GM12892 (cell line): ENCODE measurements around the gene OVOL2.
"Not testable (repeated sequence)": the region's sequence is repeated elsewhere in the genome, so short reads cannot be mapped to it uniquely, and the experiment has no call there.

Experiments used
- DNase-seq: peaks from one replicate; pipeline ENCODE4 v3.0.0; 2011; ENCODE audit not compliant: insufficient read length
- FAIRE-seq: peaks from 2 replicates; lab custom pipeline; 2011; peaks lifted over from hg19 to GRCh38; lab: Jason Lieb, UNC
- POLR2A ChIP-seq: IDR thresholded peaks from 2 replicates; pipeline ENCODE4 v1.6.1; 2011; ENCODE audit warnings: low read depth, low read length, control low read depth
- POLR2AphosphoS5 ChIP-seq: IDR thresholded peaks from 2 replicates; pipeline ENCODE4 v1.6.1; 2011; ENCODE audit warnings: low read depth, low read length, control low read depth
- TAF1 ChIP-seq: IDR thresholded peaks from 2 replicates; pipeline ENCODE4 v1.6.1; 2011; ENCODE audit warnings: low read depth, mild to moderate bottlenecking, control low read depth, low read length, borderline replicate concordance

OVOL2 gene

DNA sequence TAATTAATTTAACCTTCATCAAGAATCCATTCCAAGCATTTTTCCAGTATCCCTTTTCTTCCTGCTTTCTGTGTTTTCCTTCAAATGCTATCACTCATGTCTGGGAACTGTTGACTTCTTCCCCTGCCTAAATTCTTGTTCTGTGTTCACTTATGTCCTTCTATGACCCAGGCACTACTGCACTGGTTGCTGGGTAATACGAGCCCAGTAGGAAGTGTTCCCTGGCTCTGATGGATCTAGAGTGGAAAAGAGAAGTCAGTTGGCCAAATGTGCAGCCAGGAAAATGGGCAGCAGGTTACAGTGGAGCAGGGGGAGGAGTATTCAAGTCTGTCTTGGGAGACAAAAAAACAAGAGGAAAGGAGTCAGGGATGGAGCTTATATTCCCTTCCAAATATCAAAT lies 7.1 kb downstream of the OVOL2 start:
- DNase-seq (no peak), FAIRE-seq (no peak)
- TF ChIP-seq POLR2A (no peak), POLR2AphosphoS5 (no peak), TAF1 (no peak)

DNA sequence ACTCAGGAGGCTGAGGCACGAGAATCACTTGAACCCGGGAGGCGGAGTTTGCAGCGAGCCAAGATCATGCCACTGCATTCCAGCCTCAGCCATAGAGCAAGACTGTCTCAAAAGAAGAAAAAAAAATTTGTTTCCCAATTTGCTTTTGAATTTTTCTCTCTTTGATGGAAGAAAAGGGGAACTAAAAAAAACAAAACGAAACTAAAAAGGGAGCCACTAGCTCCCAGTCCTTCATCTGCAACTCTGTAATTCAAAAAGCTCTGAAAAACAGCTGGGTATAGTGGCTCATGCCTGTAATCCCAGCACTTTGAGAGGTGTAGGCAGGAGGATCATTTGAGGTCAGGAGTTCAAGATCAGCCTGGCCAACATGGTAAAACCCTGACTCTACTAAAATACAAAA lies 9.5 kb downstream of the OVOL2 start:
- FAIRE-seq: no peak
- DNase-seq: no peak
- TF ChIP-seq POLR2A (no peak), POLR2AphosphoS5 (no peak)

- TF ChIP-seq POLR2AphosphoS5 (no peak), TAF1 (no peak), POLR2A (no peak)
- no peak for FAIRE-seq
Measured at GRCh38 chr20:18046535-18046934, 11.2 kb downstream of the OVOL2 start.

DNA sequence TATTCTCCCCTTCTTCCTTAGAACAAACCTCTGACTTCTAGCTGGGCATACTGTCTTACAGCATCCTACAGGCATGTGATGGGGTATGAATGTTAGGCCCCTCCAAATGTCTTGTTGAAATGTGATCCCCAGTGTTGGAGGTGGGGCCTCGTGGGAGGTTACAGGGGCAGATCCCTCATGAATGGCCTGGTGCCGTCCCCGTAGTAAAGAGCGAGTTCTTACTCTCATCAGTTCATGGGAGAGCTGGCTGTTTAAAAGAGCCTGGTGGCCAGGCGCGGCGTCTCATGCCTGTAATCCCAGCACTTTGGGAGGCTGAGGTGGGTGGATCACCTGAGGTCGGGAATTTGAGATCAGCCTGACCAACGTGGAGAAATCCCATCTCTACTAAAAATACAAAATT lies 15.5 kb downstream of the OVOL2 start:
- DNase-seq (no peak), FAIRE-seq (no peak)
- no peak for TF ChIP-seq TAF1

More at GRCh38 chr20:18046535-18046934, 11.2 kb downstream of the OVOL2 start:
- DNase-seq: no peak

GRCh38 chr20:18041462-18041861 lies 16.3 kb downstream of the OVOL2 start:
- FAIRE-seq: no peak
- DNase-seq: no peak
- no peak for TF ChIP-seq POLR2A
- TF ChIP-seq POLR2AphosphoS5: no peak
- no peak for TF ChIP-seq TAF1

DNA sequence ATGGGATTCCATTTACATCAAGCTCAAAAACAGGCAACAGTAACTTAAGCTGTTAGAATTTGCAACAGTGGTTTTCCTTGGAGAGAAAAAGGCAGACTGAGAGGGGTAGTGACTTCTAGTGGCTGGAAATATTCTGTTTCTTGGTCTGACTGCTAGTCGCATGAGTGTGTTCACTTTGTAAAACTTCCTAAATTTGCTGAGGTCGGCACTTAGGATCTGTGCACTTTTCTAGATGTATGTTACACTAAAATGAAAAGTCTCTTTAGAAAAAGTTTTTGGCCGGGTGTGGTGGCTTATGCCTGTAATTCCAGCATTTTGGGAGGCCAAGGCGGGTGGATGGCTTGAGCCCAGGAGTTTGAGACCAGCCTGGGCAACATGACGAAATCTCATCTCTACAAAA lies 18.7 kb downstream of the OVOL2 start:
- FAIRE-seq: no peak

GRCh38 chr20:18034039-18034438 lies 23.7 kb downstream of the OVOL2 start:
- TF ChIP-seq TAF1: no peak
- no peak for FAIRE-seq

More for the DNA sequence above, 18.7 kb downstream of the OVOL2 start:
- TF ChIP-seq POLR2AphosphoS5 (no peak), TAF1 (no peak), POLR2A (no peak)
- no peak for DNase-seq

DNA sequence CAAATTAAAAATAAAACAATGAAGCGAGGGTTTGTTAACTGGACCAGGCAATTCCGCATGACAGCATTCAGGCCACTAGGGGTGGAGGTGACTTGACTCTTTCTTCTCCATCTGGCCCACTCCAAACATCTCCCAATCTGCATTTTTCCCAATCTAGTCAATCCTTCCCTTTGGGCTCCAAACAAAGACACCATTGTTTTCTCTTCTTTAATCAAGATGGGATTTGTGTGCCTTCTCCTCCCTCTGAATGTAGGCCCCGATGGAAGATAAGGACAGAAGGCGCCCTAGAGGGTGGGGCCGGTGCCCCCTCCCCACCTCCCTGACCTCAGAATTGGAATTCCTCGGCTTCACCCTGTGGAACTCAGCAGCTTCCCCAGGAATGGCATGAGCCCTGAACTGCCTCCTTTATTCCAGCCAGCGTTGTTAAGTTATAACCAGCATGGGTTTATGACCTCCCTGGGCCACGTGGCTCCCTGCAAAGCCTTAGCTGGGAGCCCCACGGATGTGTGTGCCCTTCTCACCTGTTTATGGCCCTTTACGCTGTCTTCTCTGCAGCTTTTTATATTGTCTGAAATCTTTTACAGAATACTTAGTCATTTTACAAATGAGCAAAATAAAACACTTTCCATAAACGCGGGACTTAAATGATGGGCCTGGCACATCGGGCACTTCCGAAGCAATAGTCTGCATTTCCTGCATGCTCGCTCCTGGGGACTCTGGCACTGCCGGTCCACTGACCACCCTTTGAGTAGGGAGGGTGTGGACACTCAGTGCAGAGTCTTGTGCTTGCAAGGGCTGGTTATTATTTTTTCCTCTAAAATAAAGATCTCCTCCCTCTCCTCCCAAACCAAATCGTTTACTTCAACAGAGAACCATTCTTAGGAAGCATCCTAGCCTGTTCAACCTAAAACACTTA lies 24.5 kb downstream of the OVOL2 start:
- TF ChIP-seq POLR2AphosphoS5 (no peak), POLR2A (no peak), TAF1 (no peak)
- FAIRE-seq: no peak
- DNase-seq: no peak

More at GRCh38 chr20:18034039-18034438, 23.7 kb downstream of the OVOL2 start:
- no peak for DNase-seq

DNA sequence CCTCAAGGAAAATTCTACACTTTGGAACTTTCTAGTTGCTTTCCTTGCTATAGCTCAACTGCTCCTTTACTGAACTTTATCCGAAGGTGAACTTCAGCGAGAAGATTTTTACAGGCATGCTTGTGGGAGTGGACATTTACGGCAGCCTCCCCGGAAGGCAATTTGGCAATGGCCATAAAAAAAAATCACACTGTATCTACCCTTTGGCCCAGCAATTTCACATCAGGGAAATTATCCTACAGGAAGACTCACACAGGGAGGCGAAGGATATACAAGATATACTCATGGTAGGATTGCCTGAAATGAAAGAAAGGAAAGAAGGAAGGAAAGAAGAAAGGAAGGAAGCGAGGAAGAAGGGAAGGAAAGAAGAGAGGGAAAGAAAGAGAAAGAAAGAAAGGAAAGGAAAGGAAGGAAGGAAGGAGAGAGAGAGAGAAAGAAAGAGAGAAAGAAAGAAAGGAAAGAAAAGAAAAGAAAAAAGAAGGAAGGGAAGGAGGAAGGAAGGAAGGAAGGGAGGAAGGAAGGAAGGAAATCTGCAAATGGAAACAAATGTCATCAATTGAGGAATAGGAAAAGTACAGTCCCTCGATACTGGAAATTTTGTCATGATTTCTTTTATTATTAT lies 25.7 kb downstream of the OVOL2 start:
- no peak for DNase-seq
- no peak for FAIRE-seq
- TF ChIP-seq TAF1 (no peak), POLR2AphosphoS5 (no peak), POLR2A (no peak)

DNA sequence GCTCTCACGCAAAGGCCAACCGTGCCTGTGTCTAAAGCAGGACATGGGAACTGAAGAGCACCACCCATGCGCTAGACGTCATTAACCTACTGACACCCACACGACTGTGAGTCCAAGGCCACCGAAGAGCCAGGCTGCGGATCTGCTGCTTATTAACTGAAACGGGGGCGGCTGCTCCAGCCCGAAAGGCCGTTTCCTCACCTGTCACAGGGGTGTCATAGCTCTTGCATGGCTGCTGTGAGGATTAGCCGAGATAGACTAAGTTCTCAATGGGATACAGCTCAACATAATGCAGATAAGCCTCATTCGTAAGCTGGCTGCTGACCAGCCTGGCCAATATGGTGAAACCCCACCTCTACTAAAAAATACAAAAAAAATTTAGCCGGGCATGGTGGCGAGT lies 26.7 kb downstream of the OVOL2 start:
- TF ChIP-seq POLR2A: no peak
- TF ChIP-seq TAF1: no peak
- TF ChIP-seq POLR2AphosphoS5: no peak

DNA sequence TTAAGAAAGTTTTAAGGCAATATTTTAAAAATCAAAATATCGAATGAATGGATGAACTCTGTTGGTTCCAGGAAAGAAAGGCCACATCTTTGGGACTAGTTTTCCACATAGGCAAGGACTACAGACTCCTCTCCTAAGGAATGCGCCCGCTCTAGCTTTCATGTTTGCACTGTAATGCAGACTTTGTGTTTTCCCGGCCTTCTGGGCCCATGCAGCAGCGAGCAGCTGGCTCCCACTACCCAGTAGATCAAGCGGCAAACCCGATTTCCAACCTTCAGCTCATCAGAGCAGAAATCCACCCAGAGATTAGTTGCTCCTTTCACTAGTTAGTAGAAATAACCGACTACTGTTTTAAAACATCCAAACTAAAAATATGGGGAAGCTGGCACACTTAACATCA lies 27.7 kb downstream of the OVOL2 start:
- FAIRE-seq (no peak), DNase-seq (no peak)
- TF ChIP-seq TAF1: no peak
- no peak for TF ChIP-seq POLR2A
- no peak for TF ChIP-seq POLR2AphosphoS5

More for the DNA sequence above, 26.7 kb downstream of the OVOL2 start:
- DNase-seq (no peak), FAIRE-seq (no peak)

GRCh38 chr20:18027011-18027410 lies 30.7 kb downstream of the OVOL2 start:
- DNase-seq, FAIRE-seq: not testable (repeated sequence)
